Left forelimb (tissue), 1 donor: ENCODE results near the gene GLIPR2.

ENCODE experiments used
- DNase-seq: peaks from one replicate; pipeline ENCODE4 v3.0.0-alpha.2; 2018; ENCODE audit warnings: low spot score

The GLIPR2 gene

GRCh38 chr9:36194326-36195000 lies 57.9 kb downstream of the GLIPR2 start:
- DNase-seq: no peak

GRCh38 chr9:36204906-36205547 lies 68.5 kb downstream of the GLIPR2 start:
- no peak for DNase-seq

- DNase-seq: no peak
These were observed 70.5 kb downstream of the GLIPR2 start for GRCh38 chr9:36207016-36207415.

GRCh38 chr9:36207546-36208012 lies 71.0 kb downstream of the GLIPR2 start:
- DNase-seq: no peak

GRCh38 chr9:36208521-36209253 lies 72.2 kb downstream of the GLIPR2 start:
- DNase-seq: no peak

- DNase-seq: no peak
These were observed 74.2 kb downstream of the GLIPR2 start for GRCh38 chr9:36210722-36211121.

GRCh38 chr9:36211510-36211909 lies 75.0 kb downstream of the GLIPR2 start:
- DNase-seq: no peak

GRCh38 chr9:36213387-36213786 lies 76.9 kb downstream of the GLIPR2 start:
- no peak for DNase-seq
